H1 (cell line): Measurements from ENCODE around the gene ZBTB18. TPM values are rescaled to one million over a fixed set of nuclear protein-coding genes. Genes with fewer than 3 reads are reported as not detected.
A peak's percentile ranks its signal among the peaks of the same experiment; 100 is the strongest.

Experiments
- CTCF ChIA-PET: fragments of 300-600 bp; sonication (Branson Sonifier 250); formaldehyde crosslinking; loops from one replicate; lab custom pipeline; 2021; ENCODE audit not compliant: partially characterized antibody; lab: Charles Lee
- POLR2A ChIA-PET: fragments of 300-600 bp; sonication (Branson Sonifier 250); formaldehyde crosslinking; loops from one replicate; lab custom pipeline; 2021; ENCODE audit warnings: inconsistent platforms; ENCODE audit not compliant: partially characterized antibody; lab: Charles Lee
- DNase-seq, 2 experiments: peaks; one replicate each; pipeline versions ENCODE4 v3.0.0 to v3.0.0-alpha.2; 2010 to 2022; ENCODE audit warnings: low spot score in 2 of 2, low read depth in 1 of 2, mixed read lengths in 1 of 2
- FAIRE-seq: peaks from 2 replicates; lab custom pipeline; 2011; peaks lifted over from hg19 to GRCh38; lab: Jason Lieb, UNC
- H2AFZ ChIP-seq: 2 replicates; pipeline ENCODE4 v1.8.1; 2012; ENCODE audit warnings: low read length, inconsistent platforms
- H2AK5ac ChIP-seq: 2 replicates; pipeline ENCODE4 v1.6.1; 2013; ENCODE audit warnings: low read depth, low read length
- H2BK120ac ChIP-seq: replicated peaks from 2 replicates; pipeline ENCODE3; 2013; ENCODE audit warnings: low read depth, low read length, inconsistent platforms
- H2BK12ac ChIP-seq: 2 replicates; pipeline ENCODE4 v1.6.1; 2013; ENCODE audit warnings: low read depth, low read length
- H2BK15ac ChIP-seq: 2 replicates; pipeline ENCODE4 v1.6.1; 2013; ENCODE audit warnings: low read length
- H2BK20ac ChIP-seq: 2 replicates; pipeline ENCODE4 v1.6.1; 2013; ENCODE audit warnings: low read length
- H2BK5ac ChIP-seq: 2 replicates; pipeline ENCODE4 v1.6.1; 2013; ENCODE audit warnings: low read depth, low read length
- H3K14ac ChIP-seq: 2 replicates; pipeline ENCODE4 v1.6.1; 2013; ENCODE audit warnings: inconsistent platforms; ENCODE audit not compliant: insufficient read length
- H3K18ac ChIP-seq: 2 replicates; pipeline ENCODE4 v1.6.1; 2013; ENCODE audit warnings: low read length; ENCODE audit errors: extremely low read depth
- H3K23ac ChIP-seq: 2 replicates; pipeline ENCODE4 v1.6.1; 2013; ENCODE audit warnings: inconsistent platforms; ENCODE audit not compliant: insufficient read length
- H3K23me2 ChIP-seq: 2 replicates; pipeline ENCODE4 v1.6.1; 2013; ENCODE audit warnings: low read depth, low read length
- H3K27ac ChIP-seq: 2 replicates; pipeline ENCODE4 v1.6.1; 2011; ENCODE audit warnings: low read depth, low read length, inconsistent platforms
- H3K27me3 ChIP-seq, 4 experiments: replicated peaks in 1 of 4; 1 replicate in 1 of 4; 2 replicates in 3 of 4; pipeline versions ENCODE4 v1.6.1 to v1.8.1; 2011 to 2013; ENCODE audit warnings: low read length in 3 of 4, mild to moderate bottlenecking in 3 of 4, inconsistent platforms in 2 of 4, mixed read lengths in 2 of 4, moderate library complexity in 1 of 4; ENCODE audit not compliant: control insufficient read depth in 3 of 4, insufficient read depth in 3 of 4; ENCODE audit errors: extremely low read depth in 1 of 4
- H3K36me3 ChIP-seq, 4 experiments: 2 replicates each; pipeline versions ENCODE4 v1.6.1 to v1.8.1; 2011 to 2013; ENCODE audit warnings: mild to moderate bottlenecking in 4 of 4, low read length in 3 of 4, moderate library complexity in 2 of 4, control low read depth in 1 of 4, inconsistent platforms in 1 of 4; ENCODE audit not compliant: insufficient read depth in 4 of 4, control insufficient read depth in 2 of 4
- H3K4ac ChIP-seq: replicated peaks from 2 replicates; pipeline ENCODE3; 2013; ENCODE audit warnings: low read length, low read depth, mixed read lengths, inconsistent platforms; ENCODE audit not compliant: insufficient read length
- H3K4me1 ChIP-seq, 4 experiments: replicated peaks in 1 of 4; 1 replicate in 1 of 4; 2 replicates in 3 of 4; pipeline versions ENCODE4 v1.6.1 to v1.8.1; 2011 to 2013; ENCODE audit warnings: low read length in 3 of 4, inconsistent platforms in 2 of 4, mixed read lengths in 1 of 4; ENCODE audit not compliant: insufficient read depth in 4 of 4, control insufficient read depth in 3 of 4
- H3K4me2 ChIP-seq, 2 experiments: 2 replicates each; pipeline versions ENCODE4 v1.6.1 to v1.8.1; 2011 to 2013; ENCODE audit warnings: low read depth in 2 of 2, low read length in 2 of 2, control low read depth in 1 of 2, inconsistent platforms in 1 of 2, mild to moderate bottlenecking in 1 of 2; ENCODE audit not compliant: insufficient read depth in 1 of 2
- H3K4me3 ChIP-seq, 4 experiments: fragments of 200-600, 300-600 bp in 1 of 4; sonication (generic), shearing (Covaris generic), sonication (Bioruptor Twin) in 1 of 4; 2 replicates each; pipeline versions ENCODE4 v1.5.1 to v1.8.1; 2011 to 2016; ENCODE audit warnings: low read length in 4 of 4, low read depth in 3 of 4, control low read depth in 2 of 4, inconsistent platforms in 2 of 4, mild to moderate bottlenecking in 2 of 4, mixed read lengths in 1 of 4, moderate library complexity in 1 of 4; ENCODE audit not compliant: insufficient read depth in 2 of 4; ENCODE audit errors: extremely low read depth in 1 of 4
- H3K56ac ChIP-seq: replicated peaks from 2 replicates; pipeline ENCODE3; 2013; ENCODE audit warnings: low read depth, mild to moderate bottlenecking, mixed read lengths, low read length, inconsistent platforms; ENCODE audit not compliant: insufficient read length
- H3K79me1 ChIP-seq: 2 replicates; pipeline ENCODE4 v1.6.1; 2013; ENCODE audit warnings: low read depth, low read length, control low read depth
- H3K79me2 ChIP-seq, 2 experiments: 2 replicates each; pipeline versions ENCODE4 v1.6.1 to v1.8.1; 2012 to 2013; ENCODE audit warnings: low read length in 2 of 2, mild to moderate bottlenecking in 2 of 2, inconsistent platforms in 1 of 2; ENCODE audit not compliant: insufficient read depth in 2 of 2, control insufficient read depth in 1 of 2
- H3K9ac ChIP-seq, 4 experiments: replicated peaks in 1 of 4; 1 replicate in 1 of 4; 2 replicates in 3 of 4; pipeline versions ENCODE4 v1.6.1 to v1.8.1; 2011 to 2013; ENCODE audit warnings: low read depth in 3 of 4, low read length in 3 of 4, control low read depth in 2 of 4, mild to moderate bottlenecking in 2 of 4, moderate library complexity in 2 of 4, inconsistent platforms in 1 of 4; ENCODE audit errors: extremely low read depth in 1 of 4
- H3K9me3 ChIP-seq, 2 experiments: 2 replicates each; pipeline versions ENCODE4 v1.6.1 to v1.8.1; 2012 to 2013; ENCODE audit warnings: mild to moderate bottlenecking in 2 of 2, moderate library complexity in 2 of 2, control low read depth in 1 of 2, inconsistent platforms in 1 of 2, low read depth in 1 of 2, low read length in 1 of 2, mixed read lengths in 1 of 2; ENCODE audit not compliant: insufficient read depth in 2 of 2
- H4K20me1 ChIP-seq, 2 experiments: replicated peaks in 1 of 2; 2 replicates each; pipeline versions ENCODE3 to v1.8.1; 2011 to 2013; ENCODE audit warnings: inconsistent platforms in 2 of 2, low read length in 2 of 2, mild to moderate bottlenecking in 1 of 2; ENCODE audit not compliant: insufficient read depth in 2 of 2, control insufficient read depth in 1 of 2
- H4K5ac ChIP-seq: 2 replicates; pipeline ENCODE4 v1.6.1; 2013; ENCODE audit warnings: low read length, low read depth, mixed read lengths, inconsistent platforms; ENCODE audit not compliant: insufficient read length
- H4K8ac ChIP-seq: 2 replicates; pipeline ENCODE4 v1.8.0; 2013; ENCODE audit warnings: mild to moderate bottlenecking, moderate library complexity, low read length, inconsistent platforms; ENCODE audit not compliant: insufficient read depth; ENCODE audit errors: extremely low read depth
- H4K91ac ChIP-seq: replicated peaks from 2 replicates; pipeline ENCODE3; 2013; ENCODE audit warnings: low read length, mixed read lengths, inconsistent platforms; ENCODE audit not compliant: insufficient read length
- BACH1 ChIP-seq: IDR thresholded peaks from 2 replicates; pipeline ENCODE4 v1.6.1; 2012; ENCODE audit warnings: low read length, improper control_type of control experiment
- BCL11A ChIP-seq, 2 experiments: IDR thresholded peaks; one replicate each; pipeline ENCODE4 v1.6.1; 2011; ENCODE audit warnings: low read depth in 2 of 2, low read length in 2 of 2, mild to moderate bottlenecking in 2 of 2
- BRCA1 ChIP-seq: IDR thresholded peaks from 2 replicates; pipeline ENCODE4 v1.6.1; 2012; ENCODE audit warnings: low read depth, low read length, improper control_type of control experiment
- CTBP2 ChIP-seq: IDR thresholded peaks from 2 replicates; pipeline ENCODE4 v1.7.0; 2011; ENCODE audit warnings: borderline replicate concordance, mild to moderate bottlenecking, moderate library complexity, mixed read lengths, low read length; ENCODE audit not compliant: insufficient read depth, insufficient read length
- POLR2A ChIP-seq, 2 experiments: IDR thresholded peaks; 1 replicate in 1 of 2; 2 replicates in 1 of 2; pipeline ENCODE4 v1.6.1; 2011; ENCODE audit warnings: low read depth in 2 of 2, low read length in 2 of 2, mild to moderate bottlenecking in 2 of 2; ENCODE audit errors: control extremely low read depth in 1 of 2
- POLR2AphosphoS5 ChIP-seq: IDR thresholded peaks from 2 replicates; pipeline ENCODE4 v1.6.1; 2011; ENCODE audit warnings: low read depth, low read length
- TBP ChIP-seq: IDR thresholded peaks from 2 replicates; pipeline ENCODE4 v1.6.1; 2011; ENCODE audit warnings: low read depth, low read length, improper control_type of control experiment
- WGBS, 2 experiments: shearing (Covaris generic) in 1 of 2; methylation state at CpG; one replicate each; pipeline versions ENCODE4 v1.1.6 to v1.1.7; 2013 to 2015; ENCODE audit warnings: low lambda C conversion rate in 2 of 2, mixed read lengths in 2 of 2, inconsistent platforms in 1 of 2, low coverage in 1 of 2, missing lambda C conversion rate in 1 of 2; ENCODE audit not compliant: insufficient replicate concordance in 2 of 2, insufficient coverage in 1 of 2, insufficient read length in 1 of 2; ENCODE audit errors: extremely low coverage in 1 of 2, missing lambda C conversion rate in 1 of 2; 5-methylcytosine and 5-hydroxymethylcytosine counted together
- polyA plus RNA-seq, 7 experiments: library from polyadenylated mRNA; depleted of rRNA in 3 of 7; stranded (reverse) in 5 of 7; unstranded in 2 of 7; fragments of >200 nt in 5 of 7; fragments of 200-250 nt in 2 of 7; gene quantifications; 1 replicate in 5 of 7; 2 replicates in 1 of 7; 4 replicates in 1 of 7; pipeline versions ENCODE4 v1.2.1 to v1.2.3, GENCODE V29; 2011 to 2013; ENCODE audit warnings: missing spikeins in 2 of 7, mixed read lengths in 2 of 7
- total RNA-seq: library from RNA; stranded (reverse); fragmentation: NEBNext Ultra II Directional; extraction: Animal tissue kit (Norgen Biotek cat#: 25700); gene quantifications from 2 replicates; pipeline ENCODE4 v1.2.1, GENCODE V29; 2021

Gene ZBTB18
- total and polyA plus RNA-seq, 2 of the 8 experiments (the other 6 are each of a cell fraction or from before 2014, with no cell fraction given): 8.5 to 14.4 TPM

DNA sequence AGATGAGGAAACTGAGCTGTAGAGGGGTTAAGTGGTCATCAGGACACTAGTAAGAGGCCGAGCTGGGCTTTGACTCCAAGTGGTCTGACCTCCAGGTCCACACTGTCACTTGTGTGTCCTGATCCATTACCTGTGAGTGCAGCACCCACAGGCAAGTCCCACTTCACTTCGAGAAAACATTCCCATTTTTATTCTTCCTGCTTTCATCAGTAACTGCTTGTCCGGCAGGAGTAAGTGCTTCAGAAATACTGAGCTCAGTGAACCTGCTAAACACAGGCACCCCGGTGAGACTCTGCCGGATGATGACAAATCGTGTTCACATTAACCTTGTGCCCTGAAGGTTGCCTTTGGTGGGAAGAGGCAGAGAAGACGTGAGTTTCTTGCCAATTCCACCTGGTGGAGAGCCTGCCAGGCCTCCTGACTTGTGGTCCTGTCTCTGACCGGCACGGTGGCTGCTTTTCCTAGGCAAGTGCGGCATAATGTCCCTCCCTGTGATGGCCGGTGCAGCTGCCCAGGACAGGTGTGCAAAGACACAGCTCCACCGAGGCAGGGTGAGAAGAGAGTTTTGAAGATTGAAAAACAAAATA, 29.4 kb downstream of the ZBTB18 start:
- H4K8ac ChIP-seq: no peak overlapping the region
- no peak overlapping the region for H3K27ac ChIP-seq
- H3K9me3 ChIP-seq: no peaks in the 10 kb centered on the region; a peak in 1 of 4 replicates
- H4K5ac ChIP-seq: no peak overlapping the region
- H3K14ac ChIP-seq: no peak overlapping the region
- ChIA-PET POLR2A (no interaction called here), CTCF (interaction anchor here (1.1 to 2.5 kb wide), 2 partner anchors 10 to 17 kb away, joined by 5 to 11 read pairs; no protein-coding TSS in a partner anchor)
- DNase-seq (peak in 1 of 2 experiments; percentile 29), FAIRE-seq (no peak)
- H3K23ac ChIP-seq: no peak overlapping the region
- H3K56ac ChIP-seq: no peak overlapping the region
- H2BK20ac ChIP-seq: no peak overlapping the region
- no peaks in the 10 kb centered on the region for H3K79me1 ChIP-seq
- TF ChIP-seq BCL11A (IDR thresholded peaks at IDR 0.05; ENCODE audit: low read depth in 2 of 2, low read length in 2 of 2) (no peak), CTBP2 (no peak), TBP (no peak), POLR2AphosphoS5 (no peak), BRCA1 (no peak), POLR2A (IDR thresholded peaks at IDR 0.05; ENCODE audit: control extremely low read depth in 1 of 2, low read depth in 2 of 2, low read length in 2 of 2) (no peak), BACH1 (no peak)
- H3K4me1 ChIP-seq: peaks cover 0 to 2% (median 0%) of the 10 kb centered on the region in 4 experiments; a peak in 2 of 7 replicates
- no peak overlapping the region for H3K4me3 ChIP-seq
- H3K4ac ChIP-seq: no peak overlapping the region
- no peaks in the 10 kb centered on the region for H3K27me3 ChIP-seq
- WGBS, 2 experiments: 82% methylated on average over 12 of the region's 12 CpGs; no CpG with 5 or more reads in 1 of the 2 experiments
- H2AFZ ChIP-seq: no peak overlapping the region
- no peak overlapping the region for H2BK5ac ChIP-seq
- 0 out of 2 replicates have a peak, but pooled peaks cover 3% of the 10 kb centered on the region for H3K23me2 ChIP-seq
- H2AK5ac ChIP-seq: no peak overlapping the region
- no peaks in the 10 kb centered on the region for H3K36me3 ChIP-seq
- no peak overlapping the region for H3K18ac ChIP-seq
- no peak overlapping the region for H2BK15ac ChIP-seq
- H4K20me1 ChIP-seq: no peaks in the 10 kb centered on the region
- no peak overlapping the region for H2BK12ac ChIP-seq
- H3K9ac ChIP-seq: no peak overlapping the region
- no peak overlapping the region for H3K4me2 ChIP-seq
- H3K79me2 ChIP-seq: no peaks in the 10 kb centered on the region
- H4K91ac ChIP-seq: no peak overlapping the region
- H2BK120ac ChIP-seq: no peak overlapping the region
